ENCODE measurements around the gene RBPMS2.

Gene RBPMS2

DNA sequence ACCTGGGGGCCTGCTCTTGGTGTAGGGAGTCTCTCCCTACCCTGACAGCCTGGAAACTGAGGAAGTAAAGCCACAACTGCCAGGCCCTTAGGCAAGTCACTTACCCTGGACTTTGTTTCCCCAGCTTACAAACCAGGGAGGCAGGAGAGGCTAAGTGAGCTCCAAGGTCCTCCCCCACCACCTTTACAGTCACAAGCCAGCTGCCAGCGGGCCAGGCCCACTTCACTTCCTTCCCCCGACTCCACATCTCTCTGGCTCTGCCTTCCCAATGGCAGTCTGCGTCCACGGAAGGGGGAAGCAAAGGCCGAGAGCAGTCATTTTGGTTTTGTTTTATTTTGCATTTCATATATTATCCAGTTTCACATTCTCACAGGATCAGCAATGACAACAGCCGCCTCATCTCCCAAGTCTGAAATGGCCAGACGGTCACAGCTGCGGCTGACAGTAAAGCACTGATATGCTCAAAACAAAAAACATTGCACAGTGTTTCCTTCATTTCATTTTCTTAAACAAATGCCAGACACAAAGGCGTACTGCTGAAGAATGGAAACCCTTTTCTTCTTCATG is 35.7 kb downstream of the RBPMS2 start:
- Histone ChIP-seq H3K79me1 (replicated peaks; ENCODE audit: low read length, poor library complexity, severe bottlenecking) (no peaks in the 10 kb centered on the region), H3K9me3 (ENCODE audit: control insufficient read depth, low read length) (no peaks in the 10 kb centered on the region), H2BK12ac (ENCODE audit: low read length in 2 of 2) (no peak overlapping the region), H3K27ac (ENCODE audit: low read length, poor library complexity, severe bottlenecking) (no peak overlapping the region), H3K4me3 (ENCODE audit: insufficient read depth in 1 of 2, low read depth in 1 of 2, low read length in 2 of 2) (no peak overlapping the region), H3K27me3 (ENCODE audit: control insufficient read depth in 1 of 2, insufficient read depth in 1 of 2, low read length in 2 of 2) (peaks cover 0 to 15% of the 10 kb centered on the region in 2 experiments), H3K14ac (ENCODE audit: low read length in 2 of 2) (no peak overlapping the region), H2AFZ (ENCODE audit: low read depth, low read length) (no peak overlapping the region), H4K91ac (ENCODE audit: low read length) (no peak overlapping the region), H3K23ac (ENCODE audit: low read length in 2 of 2) (no peak overlapping the region), H2BK120ac (ENCODE audit: low read depth, low read length) (no peak overlapping the region), H2BK5ac (ENCODE audit: low read depth, low read length, poor library complexity, severe bottlenecking) (no peak overlapping the region), H3K36me3 (ENCODE audit: control insufficient read depth in 1 of 2, insufficient read depth in 2 of 2, low read depth in 1 of 2, low read length in 2 of 2) (peaks cover 0 to 16% of the 10 kb centered on the region in 2 experiments), H3K4me2 (ENCODE audit: low read length, poor library complexity, severe bottlenecking) (no peak overlapping the region), H4K8ac (ENCODE audit: low read length) (no peak overlapping the region), H2BK15ac (ENCODE audit: low read depth, poor library complexity, severe bottlenecking) (no peak overlapping the region), H3K18ac (ENCODE audit: low read depth in 1 of 2, low read length in 2 of 2) (no peak overlapping the region), H3K4ac (ENCODE audit: low read depth in 1 of 2, low read length in 2 of 2) (no peak overlapping the region), H3K4me1 (ENCODE audit: control insufficient read depth, insufficient read depth, low read depth, low read length) (peaks cover 11% of the 10 kb centered on the region), H3K9ac (ENCODE audit: low read length) (no peak overlapping the region), H2AK5ac (ENCODE audit: low read length, severe bottlenecking) (no peak overlapping the region)
- no peak for DNase-seq
- WGBS = 94% methylated on average over 9 of the region's 9 CpGs

DNA sequence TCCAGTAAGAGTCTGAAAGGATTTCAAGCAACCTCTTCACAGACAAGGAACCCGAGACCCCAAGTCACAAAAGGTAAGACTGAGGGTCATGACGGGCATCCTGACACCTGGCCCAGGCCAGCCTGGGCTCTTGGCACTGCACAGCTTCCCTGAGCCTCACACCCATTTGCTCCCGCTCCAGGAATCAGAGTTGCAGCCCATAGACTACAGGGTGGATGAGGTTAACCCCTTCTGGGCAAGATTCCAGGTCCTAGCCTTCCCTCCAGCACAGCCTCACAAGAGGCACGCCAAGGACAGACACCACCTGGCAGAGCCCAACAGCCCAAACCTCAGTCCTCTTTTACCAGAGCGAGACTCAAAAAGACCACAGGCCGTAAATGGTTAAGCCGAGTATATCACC is 36.2 kb downstream of the RBPMS2 start:
- Histone ChIP-seq H3K4ac (ENCODE audit: low read depth in 1 of 2, low read length in 2 of 2) (no peak overlapping the region), H3K14ac (ENCODE audit: low read length in 2 of 2) (no peak overlapping the region), H2BK12ac (ENCODE audit: low read length in 2 of 2) (no peak overlapping the region), H3K9ac (ENCODE audit: low read length) (no peak overlapping the region), H2BK15ac (ENCODE audit: low read depth, poor library complexity, severe bottlenecking) (no peak overlapping the region), H2AFZ (ENCODE audit: low read depth, low read length) (no peak overlapping the region), H3K4me2 (ENCODE audit: low read length, poor library complexity, severe bottlenecking) (no peak overlapping the region), H3K36me3 (ENCODE audit: control insufficient read depth in 1 of 2, insufficient read depth in 2 of 2, low read depth in 1 of 2, low read length in 2 of 2) (peaks cover 0 to 16% of the 10 kb centered on the region in 2 experiments), H2BK120ac (ENCODE audit: low read depth, low read length) (no peak overlapping the region), H2AK5ac (ENCODE audit: low read length, severe bottlenecking) (no peak overlapping the region), H3K79me1 (replicated peaks; ENCODE audit: low read length, poor library complexity, severe bottlenecking) (no peaks in the 10 kb centered on the region), H3K27me3 (ENCODE audit: control insufficient read depth in 1 of 2, insufficient read depth in 1 of 2, low read length in 2 of 2) (peaks cover 0 to 15% of the 10 kb centered on the region in 2 experiments), H3K9me3 (ENCODE audit: control insufficient read depth, low read length) (no peaks in the 10 kb centered on the region), H3K18ac (ENCODE audit: low read depth in 1 of 2, low read length in 2 of 2) (no peak overlapping the region), H4K8ac (ENCODE audit: low read length) (no peak overlapping the region), H4K91ac (ENCODE audit: low read length) (no peak overlapping the region), H3K4me1 (ENCODE audit: control insufficient read depth, insufficient read depth, low read depth, low read length) (peaks cover 11% of the 10 kb centered on the region), H3K23ac (ENCODE audit: low read length in 2 of 2) (no peak overlapping the region), H3K27ac (ENCODE audit: low read length, poor library complexity, severe bottlenecking) (no peak overlapping the region), H3K4me3 (ENCODE audit: insufficient read depth in 1 of 2, low read depth in 1 of 2, low read length in 2 of 2) (no peak overlapping the region), H2BK5ac (ENCODE audit: low read depth, low read length, poor library complexity, severe bottlenecking) (no peak overlapping the region)
- WGBS = 88% methylated on average over 7 of the region's 7 CpGs
- no peak for DNase-seq

DNA sequence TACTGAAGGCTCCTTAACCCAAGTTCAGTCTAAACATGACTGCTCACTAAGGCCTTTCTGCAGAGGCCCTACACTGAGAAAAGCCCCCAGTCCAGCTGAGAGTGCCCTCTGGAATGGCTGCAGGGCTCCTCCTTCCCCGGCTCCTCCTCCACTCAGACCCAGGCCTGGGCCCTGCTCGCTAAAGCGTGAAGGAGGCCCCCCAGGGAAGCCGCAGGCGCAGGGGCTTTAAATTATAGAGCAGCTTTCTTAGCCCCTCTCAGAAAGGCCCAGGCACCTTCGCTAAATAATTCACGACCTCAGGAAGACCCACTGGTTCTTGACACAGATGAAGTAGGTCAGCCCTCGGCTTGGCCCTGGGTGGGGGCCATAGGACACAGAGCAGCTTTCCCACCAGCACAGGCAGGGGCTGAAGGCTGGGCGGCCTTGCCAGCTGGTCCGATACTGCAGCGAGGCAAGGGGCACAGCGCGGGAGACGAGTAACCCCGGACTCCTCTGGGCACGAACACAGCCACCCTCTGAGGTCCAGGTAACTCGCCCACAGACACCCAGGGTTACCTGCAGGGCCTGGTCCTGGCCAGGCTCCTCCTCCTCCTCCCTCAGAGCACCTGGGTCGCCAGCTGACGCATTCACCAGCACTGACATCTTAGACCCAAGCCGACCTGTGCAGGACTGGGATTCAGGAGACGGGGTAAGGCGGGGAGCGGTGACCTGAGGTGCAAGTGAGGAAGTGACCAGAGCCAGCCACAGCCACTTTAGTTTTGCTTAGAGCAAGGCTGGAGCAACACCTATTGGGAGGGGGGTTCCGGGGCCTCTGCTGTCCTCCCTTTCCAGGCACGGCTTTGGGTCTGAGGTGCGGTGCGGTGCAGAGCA is 36.9 kb downstream of the RBPMS2 start:
- H2BK12ac ChIP-seq (ENCODE audit: low read length in 2 of 2) = no peak overlapping the region
- peaks cover 0 to 15% of the 10 kb centered on the region in 2 experiments for H3K27me3 ChIP-seq (ENCODE audit: control insufficient read depth in 1 of 2, insufficient read depth in 1 of 2, low read length in 2 of 2)
- no peak overlapping the region for H3K18ac ChIP-seq (ENCODE audit: low read depth in 1 of 2, low read length in 2 of 2)
- no peak overlapping the region for H2BK120ac ChIP-seq (ENCODE audit: low read depth, low read length)
- H3K4me1 ChIP-seq (ENCODE audit: control insufficient read depth, insufficient read depth, low read depth, low read length) = peaks cover 11% of the 10 kb centered on the region
- WGBS = 91% methylated on average over 27 of the region's 27 CpGs
- H3K79me1 ChIP-seq (replicated peaks; ENCODE audit: low read length, poor library complexity, severe bottlenecking) = no peaks in the 10 kb centered on the region
- H2AFZ ChIP-seq (ENCODE audit: low read depth, low read length) = no peak overlapping the region
- no peak overlapping the region for H2BK5ac ChIP-seq (ENCODE audit: low read depth, low read length, poor library complexity, severe bottlenecking)
- no peak overlapping the region for H3K4ac ChIP-seq (ENCODE audit: low read depth in 1 of 2, low read length in 2 of 2)
- no peak for DNase-seq
- H3K4me2 ChIP-seq (ENCODE audit: low read length, poor library complexity, severe bottlenecking) = no peak overlapping the region
- H3K9ac ChIP-seq (ENCODE audit: low read length) = no peak overlapping the region
- H3K23ac ChIP-seq (ENCODE audit: low read length in 2 of 2) = no peak overlapping the region
- no peak overlapping the region for H3K4me3 ChIP-seq (ENCODE audit: insufficient read depth in 1 of 2, low read depth in 1 of 2, low read length in 2 of 2)
- H4K91ac ChIP-seq (ENCODE audit: low read length) = no peak overlapping the region
- H3K9me3 ChIP-seq (ENCODE audit: control insufficient read depth, low read length) = no peaks in the 10 kb centered on the region
- no peak overlapping the region for H2AK5ac ChIP-seq (ENCODE audit: low read length, severe bottlenecking)
- no peak overlapping the region for H3K27ac ChIP-seq (ENCODE audit: low read length, poor library complexity, severe bottlenecking)
- no peak overlapping the region for H2BK15ac ChIP-seq (ENCODE audit: low read depth, poor library complexity, severe bottlenecking)
- no peak overlapping the region for H4K8ac ChIP-seq (ENCODE audit: low read length)
- H3K36me3 ChIP-seq (ENCODE audit: control insufficient read depth in 1 of 2, insufficient read depth in 2 of 2, low read depth in 1 of 2, low read length in 2 of 2) = peaks cover 0 to 16% of the 10 kb centered on the region in 2 experiments
- H3K14ac ChIP-seq (ENCODE audit: low read length in 2 of 2) = no peak overlapping the region

DNA sequence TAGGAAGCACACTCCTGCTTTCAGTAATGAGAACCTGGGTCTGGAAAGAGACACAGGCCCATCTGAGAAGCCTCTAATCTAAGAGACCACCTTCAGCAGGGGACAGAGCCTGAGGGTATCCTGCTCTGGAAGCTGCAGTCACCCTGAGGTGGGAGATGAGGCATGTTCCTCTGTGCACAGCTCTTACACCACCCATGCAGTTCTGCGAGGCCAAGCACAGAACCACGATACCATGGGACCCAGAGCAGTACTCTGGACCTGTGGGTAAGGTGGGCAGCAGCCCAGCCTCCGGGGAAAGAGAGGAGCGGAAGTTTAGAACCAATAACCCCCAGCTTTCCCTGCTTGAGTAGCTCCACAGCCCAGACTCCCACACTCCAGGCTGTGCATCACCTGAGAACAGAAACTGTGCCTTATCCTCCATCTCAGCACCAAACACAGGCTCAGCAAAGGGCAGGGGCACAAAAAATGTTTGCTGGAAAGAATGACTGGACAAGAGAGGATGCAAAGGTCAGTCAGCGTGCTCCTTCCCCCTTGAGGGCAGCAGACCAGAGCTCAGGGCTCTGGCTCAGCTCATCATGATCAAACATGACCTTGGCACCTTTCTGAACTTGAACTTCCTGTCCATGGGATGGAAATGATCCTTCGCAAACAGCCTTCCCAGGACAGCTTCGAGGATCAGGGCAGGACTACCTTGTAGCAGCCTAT is 43.1 kb downstream of the RBPMS2 start:
- no peak overlapping the region for H3K27ac ChIP-seq (ENCODE audit: low read length, poor library complexity, severe bottlenecking)
- H2BK12ac ChIP-seq (ENCODE audit: low read length in 2 of 2) = no peak overlapping the region
- 75% methylated on average over 6 of the region's 7 CpGs for WGBS
- peaks cover 3% of the 10 kb centered on the region for H3K4me1 ChIP-seq (ENCODE audit: control insufficient read depth, insufficient read depth, low read depth, low read length)
- H2BK15ac ChIP-seq (ENCODE audit: low read depth, poor library complexity, severe bottlenecking) = no peak overlapping the region
- H3K4ac ChIP-seq (ENCODE audit: low read depth in 1 of 2, low read length in 2 of 2) = no peak overlapping the region
- no peak overlapping the region for H2BK5ac ChIP-seq (ENCODE audit: low read depth, low read length, poor library complexity, severe bottlenecking)
- no peak overlapping the region for H2BK120ac ChIP-seq (ENCODE audit: low read depth, low read length)
- no peaks in the 10 kb centered on the region for H3K79me1 ChIP-seq (replicated peaks; ENCODE audit: low read length, poor library complexity, severe bottlenecking)
- no peak overlapping the region for H2AFZ ChIP-seq (ENCODE audit: low read depth, low read length)
- peaks cover 0 to 7% of the 10 kb centered on the region in 2 experiments for H3K27me3 ChIP-seq (ENCODE audit: control insufficient read depth in 1 of 2, insufficient read depth in 1 of 2, low read length in 2 of 2)
- no peaks in the 10 kb centered on the region for H3K36me3 ChIP-seq (ENCODE audit: control insufficient read depth in 1 of 2, insufficient read depth in 2 of 2, low read depth in 1 of 2, low read length in 2 of 2)
- H4K8ac ChIP-seq (ENCODE audit: low read length) = peak overlapping the region; percentile 19
- no peak overlapping the region for H4K91ac ChIP-seq (ENCODE audit: low read length)
- no peak overlapping the region for H3K4me3 ChIP-seq (ENCODE audit: insufficient read depth in 1 of 2, low read depth in 1 of 2, low read length in 2 of 2)
- H3K18ac ChIP-seq (ENCODE audit: low read depth in 1 of 2, low read length in 2 of 2) = no peak overlapping the region
- no peak overlapping the region for H2AK5ac ChIP-seq (ENCODE audit: low read length, severe bottlenecking)
- no peak overlapping the region for H3K23ac ChIP-seq (ENCODE audit: low read length in 2 of 2)
- H3K9me3 ChIP-seq (ENCODE audit: control insufficient read depth, low read length) = no peaks in the 10 kb centered on the region
- no peak for DNase-seq
- no peak overlapping the region for H3K14ac ChIP-seq (ENCODE audit: low read length in 2 of 2)
- H3K4me2 ChIP-seq (ENCODE audit: low read length, poor library complexity, severe bottlenecking) = no peak overlapping the region
- no peak overlapping the region for H3K9ac ChIP-seq (ENCODE audit: low read length)

All from mesenchymal stem cell (in vitro differentiated cells and primary cell).